C4-2B (cell line): ENCODE data around the gene REEP1.
A peak's percentile ranks its signal among the peaks of the same experiment; 100 is the strongest.

ENCODE experiments used
- H3K27ac ChIP-seq: fragments of 450-650 bp; 2 replicates; pipeline ENCODE4 v1.5.1; 2017
- CTCF ChIP-seq: fragments of 450-650 bp; conservative IDR thresholded peaks from 2 replicates; pipeline ENCODE4 v1.5.1; 2017; ENCODE audit warnings: mild to moderate bottlenecking
- ZFX ChIP-seq: fragments of 450-650 bp; IDR thresholded peaks from 2 replicates; pipeline ENCODE4 v1.6.1; 2017

The REEP1 gene

DNA sequence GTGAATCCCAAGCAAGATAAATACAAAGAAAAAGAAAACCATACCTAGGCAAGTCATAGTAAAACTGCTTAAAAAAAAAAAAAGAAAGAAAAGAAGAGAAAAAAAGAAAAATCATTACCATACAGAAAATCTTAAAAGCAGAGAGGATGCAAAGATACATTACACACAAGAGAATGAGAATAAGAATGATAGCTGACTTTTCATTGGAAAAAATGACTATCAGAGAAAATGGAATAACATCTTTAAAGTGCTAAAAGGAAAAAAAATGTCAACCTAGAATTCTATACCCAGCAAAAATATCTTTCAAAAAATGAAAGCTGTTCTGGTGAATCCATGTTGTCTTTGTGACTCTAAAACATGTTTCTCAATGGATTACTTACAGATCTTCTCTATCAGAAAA, 66.2 kb downstream of the REEP1 start:
- no peak overlapping the region for H3K27ac ChIP-seq
- TF ChIP-seq ZFX (no peak), CTCF (no peak)

DNA sequence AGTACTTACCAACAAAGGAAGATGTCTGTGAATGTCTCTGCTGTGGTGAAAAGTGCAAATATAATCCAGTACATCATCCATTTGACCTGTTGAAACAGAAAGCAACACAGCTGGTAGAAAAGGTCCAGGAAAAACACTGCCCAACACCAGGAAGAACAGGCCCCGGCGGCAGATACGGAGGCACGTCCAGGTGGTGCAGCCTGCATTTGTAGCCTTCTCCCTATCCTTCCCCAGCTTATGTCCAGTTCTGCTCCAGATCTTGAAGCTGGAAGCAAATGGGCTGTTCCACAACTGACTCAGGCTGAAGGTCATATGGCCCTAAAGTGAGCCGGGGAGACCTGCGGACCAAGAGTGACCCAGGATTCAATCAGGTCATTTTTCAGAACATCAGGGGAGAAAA, 73.5 kb downstream of the REEP1 start:
- TF ChIP-seq CTCF: no peak
- no peak for TF ChIP-seq ZFX

DNA sequence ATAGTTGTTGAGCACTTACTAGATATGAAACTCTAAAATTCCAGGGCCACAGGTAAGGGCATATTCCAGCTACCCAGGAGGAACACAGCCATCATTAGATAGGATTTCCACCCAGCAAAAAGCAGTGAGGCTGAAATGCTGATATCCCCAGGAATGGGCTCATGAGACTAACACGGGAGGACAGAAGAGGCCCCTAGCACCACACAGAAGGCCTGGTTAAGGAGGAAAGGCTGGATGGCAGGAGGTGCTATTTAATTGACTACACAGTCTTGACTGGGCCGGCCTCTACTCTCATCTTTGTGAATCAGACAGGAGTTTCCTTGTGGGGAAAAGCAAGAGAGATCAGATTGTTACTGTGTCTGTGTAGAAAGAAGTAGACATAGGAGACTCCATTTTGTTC, 76.4 kb downstream of the REEP1 start:
- no peak overlapping the region for H3K27ac ChIP-seq

More for the DNA sequence above, 73.5 kb downstream of the REEP1 start:
- no peak overlapping the region for H3K27ac ChIP-seq

GRCh38 chr2:86258106-86258505, 79.3 kb downstream of the REEP1 start:
- no peak overlapping the region for H3K27ac ChIP-seq
- TF ChIP-seq CTCF (no peak), ZFX (no peak)

More for the DNA sequence above, 76.4 kb downstream of the REEP1 start:
- TF ChIP-seq CTCF (no peak), ZFX (no peak)

GRCh38 chr2:86256982-86257381, 80.4 kb downstream of the REEP1 start:
- H3K27ac ChIP-seq: no peak overlapping the region
- TF ChIP-seq ZFX (no peak), CTCF (no peak)

DNA sequence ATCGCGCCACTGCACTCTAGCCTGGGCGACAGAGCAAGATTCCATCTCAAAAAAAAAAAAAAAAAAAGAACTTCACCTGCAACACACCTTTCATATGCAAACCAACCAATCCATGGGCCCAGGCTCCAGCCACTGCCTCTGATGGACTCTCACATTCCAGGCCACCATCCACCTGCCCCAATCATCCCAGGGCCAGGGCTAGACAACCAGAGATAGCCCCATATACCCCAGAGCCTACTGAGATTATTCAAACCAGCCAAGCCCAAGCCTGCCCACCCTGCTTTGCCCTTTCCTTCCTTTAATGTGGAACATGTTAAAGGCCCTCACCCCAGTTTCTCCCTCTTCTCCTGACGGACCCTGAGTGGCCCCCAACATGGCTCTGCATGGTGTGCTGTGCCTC, 81.1 kb downstream of the REEP1 start:
- no peak overlapping the region for H3K27ac ChIP-seq
- TF ChIP-seq CTCF (no peak), ZFX (no peak)

DNA sequence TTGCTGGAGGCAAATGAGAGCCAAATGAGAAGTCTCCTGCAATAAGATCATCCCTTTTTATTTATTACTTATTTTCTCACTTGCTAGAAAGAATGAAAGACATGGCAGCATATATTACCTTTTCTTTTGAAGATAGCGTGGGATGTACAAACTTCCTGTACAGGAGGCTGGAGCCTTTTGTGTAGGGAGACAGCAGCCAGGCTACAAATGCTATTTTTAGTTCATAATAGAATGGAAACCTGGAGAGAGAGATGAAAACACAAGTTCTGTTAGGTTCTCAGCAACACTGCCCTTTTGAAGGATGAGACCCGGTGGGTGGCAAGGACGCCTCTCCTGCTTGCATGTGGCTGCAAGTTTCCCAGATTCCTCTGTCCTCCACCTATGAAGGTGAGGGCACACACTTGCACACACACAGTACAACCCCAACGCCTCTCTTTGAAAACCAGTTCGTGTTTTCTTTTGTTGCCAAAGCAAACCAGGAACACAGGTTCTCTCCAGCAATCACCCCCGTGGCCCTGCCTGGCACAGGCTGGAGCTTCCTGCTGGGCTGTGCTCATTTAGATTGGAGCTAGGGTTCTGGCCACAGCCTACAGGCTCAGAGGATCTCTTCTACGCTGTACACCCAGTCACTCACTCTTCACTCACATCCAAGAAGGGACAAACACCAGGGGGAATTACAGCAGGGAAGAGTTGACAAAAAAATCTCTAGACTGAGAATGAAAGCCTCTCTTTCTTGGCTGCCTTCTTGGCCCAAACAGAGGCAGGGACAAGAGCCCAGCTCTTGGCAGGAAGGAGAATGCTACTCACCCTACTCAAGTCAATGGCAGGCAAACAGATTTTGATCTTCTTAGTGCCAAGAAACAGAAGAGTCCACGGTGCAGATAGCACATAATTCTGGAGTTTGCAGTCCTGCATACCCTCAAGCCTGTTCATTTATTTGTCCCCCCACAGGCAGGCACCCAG, 82.6 kb downstream of the REEP1 start:
- peak overlapping the region; percentile 49 for H3K27ac ChIP-seq
- TF ChIP-seq CTCF (no peak), ZFX (no peak)
